HG03135 (cell line): ENCODE measurements around the gene SYPL2.

Experiments used
- ATAC-seq: cut with Tn5 transposase; IDR thresholded peaks from one replicate; pipeline ENCODE4 v1.9.1; 2021; ENCODE audit warnings: mild to moderate bottlenecking, moderate library complexity; ENCODE audit not compliant: unreplicated experiment

The SYPL2 gene

DNA sequence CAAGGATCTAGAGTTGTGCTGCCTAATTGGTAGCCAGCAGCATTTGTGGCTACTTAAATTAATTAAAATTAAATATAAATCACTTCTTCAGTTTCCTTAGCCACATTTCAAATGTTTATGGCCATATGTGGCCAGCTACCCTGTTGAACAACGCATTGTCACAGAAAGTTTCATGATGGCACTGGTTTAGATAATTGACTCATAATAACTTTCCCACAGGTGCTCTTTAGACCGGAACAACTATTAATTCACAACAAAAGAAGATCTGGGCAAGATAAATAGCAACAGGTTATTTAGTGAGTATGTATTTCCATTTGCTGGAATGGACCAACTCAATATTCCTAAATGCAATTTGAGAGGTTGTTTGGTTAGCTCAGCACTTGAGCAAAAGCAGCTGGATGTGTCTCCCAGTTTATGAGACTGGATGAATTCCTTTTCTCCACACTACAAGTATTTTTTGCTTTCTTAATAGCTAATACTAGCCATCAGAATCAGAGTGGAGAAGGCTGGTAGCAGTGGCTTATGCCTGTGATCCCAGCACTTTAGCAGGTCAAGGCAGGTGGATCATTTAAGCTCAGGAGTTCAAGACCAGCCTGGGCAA lies 46.9 kb downstream of the SYPL2 start:
- ATAC-seq, result no peak

DNA sequence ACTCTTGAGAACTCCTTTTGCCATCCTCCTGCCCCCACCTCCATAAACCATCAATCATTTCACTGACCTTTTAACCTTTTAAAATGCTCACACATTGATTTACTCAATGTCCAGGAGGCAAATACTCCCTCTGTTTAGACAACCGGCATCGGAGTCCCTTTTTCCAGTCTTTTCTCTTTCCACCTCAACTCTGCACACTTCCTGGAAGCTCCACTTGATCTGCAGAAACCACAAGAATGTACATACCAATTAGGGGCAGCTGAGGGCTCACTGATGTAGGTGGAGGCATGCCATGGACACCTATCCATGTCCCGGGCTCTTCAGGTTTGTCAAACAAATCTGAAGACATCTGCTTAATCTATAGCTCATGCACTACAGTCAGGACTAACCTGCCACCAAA lies 48.5 kb downstream of the SYPL2 start:
- ATAC-seq, result no peak

DNA sequence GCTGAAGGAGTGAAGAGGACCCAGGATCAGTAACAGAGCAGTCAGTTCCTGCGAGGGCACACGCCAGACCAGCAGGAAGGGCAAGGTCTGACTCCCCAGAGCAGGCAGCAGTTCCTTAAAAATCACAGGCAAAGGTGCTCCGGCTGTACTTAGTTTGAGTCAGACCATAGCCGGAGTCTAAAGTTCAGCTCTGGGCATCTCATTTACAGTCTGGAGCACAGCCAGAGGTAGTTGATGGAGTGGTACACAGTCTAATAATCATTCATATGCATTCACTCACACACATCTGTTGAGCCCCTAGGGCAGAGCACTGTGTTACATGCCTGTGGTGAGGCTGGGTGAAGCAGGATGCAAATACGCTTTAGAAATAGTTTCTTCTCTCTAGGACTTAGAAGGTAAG lies 50.5 kb downstream of the SYPL2 start:
- no peak for ATAC-seq

DNA sequence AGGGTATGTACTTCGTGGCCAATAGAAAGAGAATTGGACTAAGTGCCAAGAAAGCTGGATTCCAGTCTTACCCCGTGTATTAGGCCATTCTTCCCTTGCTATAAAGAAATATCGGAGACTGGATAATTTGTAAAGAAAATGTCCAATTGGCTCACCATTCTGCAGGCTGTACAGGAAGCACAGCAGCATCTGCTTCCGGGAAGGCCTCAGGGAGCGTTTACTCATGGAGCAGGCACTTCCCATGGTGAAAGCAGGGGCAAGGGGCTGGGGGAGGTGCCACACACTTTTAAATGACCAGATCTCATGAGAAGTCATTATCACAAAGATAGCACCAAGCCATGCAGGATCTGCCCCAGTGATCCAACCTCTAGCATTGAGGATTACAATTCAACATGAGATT lies 51.0 kb downstream of the SYPL2 start:
- ATAC-seq, result no peak

DNA sequence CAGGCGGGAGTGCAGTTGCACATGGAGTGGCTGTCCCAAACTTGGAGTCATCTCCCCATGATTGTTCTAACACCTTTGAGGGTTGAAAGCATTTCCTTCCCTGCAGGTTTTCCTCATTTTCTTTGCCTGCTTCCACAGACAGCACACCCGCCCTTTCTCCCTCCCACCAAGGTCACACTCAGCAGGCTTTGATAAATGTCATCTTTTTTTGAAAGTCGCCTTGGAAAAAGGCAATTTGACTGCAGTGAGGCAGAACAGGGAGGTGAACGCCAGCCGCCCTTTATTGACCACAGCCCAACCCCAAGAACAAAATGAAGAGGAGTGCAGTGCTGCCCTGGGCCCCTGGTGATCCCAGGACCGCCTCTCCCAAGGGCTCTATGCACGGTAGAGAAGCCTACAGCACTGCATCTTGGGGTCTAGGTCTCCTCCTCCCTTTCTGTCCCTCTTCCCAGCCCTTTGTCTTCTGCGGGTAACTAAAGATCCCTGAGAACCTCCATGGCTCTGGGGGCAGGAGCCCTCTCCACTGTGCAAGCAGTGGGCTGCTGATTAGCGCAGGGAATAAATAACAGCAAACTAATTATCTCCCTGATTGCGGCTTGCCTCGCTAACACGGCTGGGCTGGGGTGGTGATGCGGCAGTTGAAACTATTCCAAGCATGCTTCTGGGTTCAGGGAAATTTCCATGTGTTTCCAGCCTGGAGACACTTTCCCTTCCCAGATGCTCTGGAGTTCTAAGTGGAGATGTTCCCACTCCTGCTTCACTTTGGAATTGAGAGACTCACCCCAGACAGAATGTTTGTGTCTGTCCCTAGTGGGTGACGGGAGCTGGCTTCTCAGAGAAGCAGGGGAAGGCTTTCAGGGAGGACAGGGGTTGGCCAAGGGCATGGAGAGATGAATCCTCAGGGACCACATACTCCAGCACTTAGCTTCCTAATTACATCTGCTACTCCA lies 54.9 kb downstream of the SYPL2 start:
- ATAC-seq, result no peak

DNA sequence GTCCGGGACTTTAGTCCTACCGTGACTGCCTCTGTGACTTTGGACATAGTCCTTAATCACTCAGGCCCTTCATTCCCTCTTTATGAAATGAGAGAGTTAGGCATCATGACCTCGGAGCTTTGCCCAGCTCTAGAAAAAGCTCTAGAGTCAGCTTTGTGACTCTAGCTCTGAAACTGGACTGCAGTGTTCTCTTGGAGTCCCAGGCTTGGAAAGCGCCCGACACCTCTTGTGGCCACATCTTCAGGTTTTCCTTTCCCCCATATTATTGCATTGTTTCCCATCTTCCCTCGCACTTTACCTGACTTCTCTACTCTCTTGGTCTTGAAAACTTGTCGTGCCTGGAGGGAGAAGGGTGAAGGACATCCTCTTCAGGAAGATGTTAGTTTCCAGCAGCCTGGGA lies 55.7 kb downstream of the SYPL2 start:
- ATAC-seq, result no peak

DNA sequence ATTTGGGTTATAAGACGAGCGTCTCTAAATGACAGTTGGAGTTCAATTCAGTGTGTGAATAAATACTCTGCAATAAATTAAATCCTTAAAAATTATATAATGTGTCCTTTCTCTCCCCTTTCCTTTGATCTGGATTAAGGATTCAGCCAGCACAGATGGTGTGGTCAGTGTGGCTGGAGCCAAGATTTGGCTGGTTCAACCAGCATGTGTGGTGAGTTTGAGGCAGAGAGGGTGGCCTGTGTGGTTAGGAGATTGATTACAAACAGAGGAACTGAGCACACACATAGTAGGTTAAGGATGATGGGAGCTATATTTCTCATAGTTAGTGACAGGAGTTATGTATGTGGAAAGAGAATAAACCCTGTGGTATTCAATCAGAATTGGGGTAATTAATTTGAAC lies 57.4 kb downstream of the SYPL2 start:
- ATAC-seq, result no peak

DNA sequence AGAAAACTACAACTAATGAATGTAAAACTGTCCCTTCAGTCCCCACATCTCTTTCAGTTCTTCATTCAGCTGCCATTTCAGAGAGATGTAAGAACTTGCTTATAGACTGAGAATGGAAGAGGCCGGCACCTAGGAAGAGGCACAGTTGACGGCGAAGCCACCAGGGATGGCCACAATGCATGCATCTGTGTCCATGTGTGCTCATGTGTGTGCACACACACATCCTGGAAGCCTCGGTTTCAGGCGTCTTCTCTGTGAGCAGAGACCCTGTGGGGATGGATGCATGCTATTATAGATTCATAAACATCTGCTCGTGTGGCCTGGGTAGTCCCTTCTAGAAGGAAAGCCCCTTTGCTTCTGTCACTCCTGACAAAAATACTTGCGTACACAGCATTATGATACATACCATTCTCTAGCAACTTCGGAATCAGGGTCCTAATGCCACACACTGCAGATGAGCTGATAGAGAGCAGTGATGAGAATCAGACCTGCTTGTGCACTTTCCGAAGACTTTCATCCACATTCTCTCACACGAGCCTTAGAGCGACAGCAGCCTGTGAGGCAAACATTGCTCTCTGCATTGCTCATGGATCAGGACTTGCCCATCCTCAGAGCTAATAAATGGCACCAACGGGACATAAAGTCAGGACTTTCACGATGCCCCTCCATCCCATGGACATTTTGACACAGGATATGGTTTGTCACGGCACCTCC lies 60.9 kb downstream of the SYPL2 start:
- ATAC-seq, result peak; percentile 52

DNA sequence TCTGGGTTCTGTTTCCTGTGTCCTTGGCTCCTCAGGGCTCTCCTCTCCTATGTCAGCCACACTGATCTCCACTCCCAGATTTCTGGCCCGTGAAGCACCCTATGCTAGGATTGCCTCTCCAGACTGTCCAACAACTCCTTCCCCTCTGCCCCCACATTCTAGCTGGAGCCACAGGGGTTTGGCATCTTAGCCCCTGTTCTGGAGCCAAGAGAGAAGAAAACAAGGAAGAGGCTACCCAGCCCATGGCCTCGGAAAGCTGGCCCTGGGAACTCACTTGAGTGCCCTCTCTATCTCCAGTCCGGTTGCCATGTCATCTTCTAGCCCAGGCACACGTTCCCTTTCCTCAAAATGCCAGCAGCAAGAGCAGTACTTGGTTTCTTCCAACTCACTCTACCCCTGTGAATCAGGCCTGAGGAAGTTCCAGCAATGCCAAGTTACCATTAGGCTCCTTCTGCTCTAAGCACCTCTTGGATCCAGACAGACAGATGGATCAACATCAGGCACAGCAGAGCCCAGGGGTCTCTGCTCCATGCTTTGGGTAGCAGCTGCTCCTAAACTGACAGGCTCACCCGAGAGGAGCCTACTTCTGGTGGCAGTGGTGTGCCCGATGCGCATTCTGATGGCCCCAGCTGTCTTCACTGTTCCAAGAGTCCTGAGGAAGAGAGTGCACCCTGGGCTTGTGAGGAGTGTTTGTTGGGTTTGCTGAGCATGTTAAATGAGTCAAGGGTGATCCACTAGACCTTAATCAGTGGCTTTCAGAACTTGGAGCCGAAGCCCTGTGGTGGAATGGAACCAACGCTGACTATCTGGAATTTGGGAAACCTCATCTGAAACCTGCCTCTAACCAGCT lies 61.7 kb downstream of the SYPL2 start:
- no peak for ATAC-seq

DNA sequence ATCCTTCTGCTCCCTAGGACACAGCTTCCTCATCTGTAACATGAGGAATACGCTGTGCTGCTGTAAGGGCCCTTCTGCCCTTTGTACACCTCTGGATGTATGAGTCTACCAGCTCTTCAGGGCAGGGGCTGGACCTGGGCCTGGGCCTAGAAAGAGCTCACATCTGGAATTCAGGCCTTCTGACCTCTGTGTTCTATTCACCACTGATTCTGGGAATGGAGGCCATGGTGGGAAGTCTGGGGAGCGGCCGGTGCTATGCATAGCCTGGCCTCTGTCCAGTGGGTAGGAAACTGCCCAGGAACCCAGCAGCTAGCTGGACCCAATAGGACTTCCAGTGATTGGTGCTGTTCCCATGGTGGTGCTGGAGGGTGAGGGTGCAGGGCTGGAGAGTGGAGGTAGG lies 62.4 kb downstream of the SYPL2 start:
- no peak for ATAC-seq

DNA sequence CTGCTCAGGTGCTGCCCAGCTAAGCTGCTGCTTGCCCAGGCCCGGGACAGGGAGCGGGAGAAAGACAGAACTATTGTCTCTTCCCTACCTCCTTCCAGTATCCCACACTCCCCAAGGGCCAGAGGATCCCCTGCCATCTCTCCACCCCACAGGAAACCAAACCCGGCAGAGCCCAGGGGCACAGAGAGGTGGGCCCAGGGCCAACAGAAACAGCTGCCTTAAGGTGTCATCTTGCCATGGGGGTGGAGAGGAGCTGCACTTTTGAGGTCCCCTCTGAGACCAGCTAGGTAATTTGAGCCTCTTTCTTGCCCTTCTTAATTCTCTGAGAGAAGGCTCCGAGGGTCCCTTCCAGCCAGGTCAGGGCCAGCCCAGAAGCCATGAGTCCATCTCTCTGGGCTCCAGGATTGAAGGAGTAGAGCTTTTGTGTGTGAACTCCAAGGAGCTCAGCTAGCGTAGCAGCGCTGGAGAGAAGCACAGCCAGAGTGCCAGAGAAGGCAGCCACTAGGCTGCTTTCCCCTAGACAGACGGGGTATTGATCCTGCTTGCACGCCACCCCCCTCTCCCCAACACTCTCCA lies 63.6 kb downstream of the SYPL2 start:
- ATAC-seq, result no peak

DNA sequence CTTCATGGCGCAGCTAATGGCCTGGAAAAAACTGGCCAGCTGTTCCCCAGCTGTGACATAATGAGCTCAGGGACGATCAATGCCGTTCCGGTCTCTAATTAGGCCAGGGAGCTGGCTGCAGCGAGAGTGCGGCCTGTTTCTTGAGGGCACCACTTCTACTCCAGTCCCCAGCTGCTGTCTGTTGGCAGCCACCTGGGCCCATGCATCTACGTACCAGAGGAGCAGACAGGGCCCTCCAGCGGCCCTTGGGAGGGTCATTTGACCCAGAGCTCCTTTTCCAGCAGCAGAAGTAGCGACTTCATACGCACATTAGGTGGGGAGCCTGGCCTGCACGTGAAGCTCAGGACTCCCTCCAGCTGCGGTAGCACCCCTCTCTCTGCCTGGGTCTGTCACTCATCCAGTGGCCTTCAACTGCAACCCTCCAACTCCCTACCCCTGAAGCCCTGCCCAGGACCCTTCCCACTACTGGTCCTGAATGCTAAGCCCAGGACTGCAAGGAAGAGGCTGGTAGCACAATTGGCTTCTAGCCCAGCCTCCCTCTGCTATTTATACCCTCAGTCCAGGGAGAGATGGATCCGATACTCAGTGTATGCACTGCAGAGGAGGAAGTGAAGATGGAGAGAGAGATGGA lies 64.2 kb downstream of the SYPL2 start:
- no peak for ATAC-seq

DNA sequence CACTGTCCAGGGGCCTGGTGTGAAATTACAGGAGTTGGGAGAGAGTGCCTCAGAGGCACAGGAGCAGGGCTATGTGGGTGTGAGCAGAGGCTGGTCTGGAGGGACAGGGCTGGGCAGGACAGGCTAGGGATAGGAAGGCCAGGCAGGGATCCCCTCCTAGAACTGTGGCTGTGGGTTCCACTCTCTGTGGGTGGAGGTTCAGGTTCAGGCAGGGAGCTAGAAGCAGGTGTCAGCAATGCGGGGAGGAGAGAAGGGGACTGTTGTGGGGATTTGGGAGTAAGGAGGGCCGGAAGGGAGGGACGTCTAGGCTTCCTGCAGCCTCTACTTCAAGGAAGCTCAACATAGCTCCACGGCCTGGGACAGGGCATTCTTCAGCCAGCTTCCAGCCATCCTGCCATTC lies 65.0 kb downstream of the SYPL2 start:
- ATAC-seq, result no peak
